HCT116 (cell line): ENCODE results near the gene LRBA. TPM values are rescaled to one million over a fixed set of nuclear protein-coding genes. Genes with fewer than 3 reads are reported as not detected.

Experiments
- ATAC-seq: fragments of 200-7000 bp; cut with Tn5 transposase; 2 replicates; pipeline ENCODE4 v1.9.1; 2020; ENCODE audit warnings: mild to moderate bottlenecking, moderate library complexity
- BruUV-seq: library from RNA; stranded (reverse); fragments of 400-500 nt; replicated peaks from 2 replicates; lab custom pipeline; 2021; lab: Mats Ljungman, UMichigan
- CTCF ChIA-PET: fragments of 300-600 bp; sonication (Branson Sonifier 250); formaldehyde crosslinking; loops from one replicate; lab custom pipeline; 2021; ENCODE audit warnings: antibody characterized with exemption; lab: Charles Lee
- POLR2A ChIA-PET: fragments of 300-600, 350-600 bp; sonication (Branson Sonifier 250); formaldehyde crosslinking; loops from one replicate; lab custom pipeline; 2021; ENCODE audit warnings: antibody characterized with exemption; lab: Charles Lee
- RAD21 ChIA-PET, 2 experiments: fragments of 300-600 bp; sonication (Branson Sonifier 250); formaldehyde crosslinking; loops; one replicate each; lab custom pipeline; 2023; ENCODE audit warnings: low total read pairs in 2 of 2; ENCODE audit not compliant: uncharacterized antibody in 2 of 2, unreplicated experiment in 2 of 2, low non-redundant PET in 1 of 2; lab: Charles Lee
- DNase-seq: peaks from one replicate; pipeline ENCODE4 v3.0.0-alpha.2; 2010; ENCODE audit warnings: low read depth, low spot score
- H2AFZ ChIP-seq: fragments of 200-600 bp; shearing (Covaris generic), sonication (generic); 2 replicates; pipeline ENCODE4 v1.6.1; 2017; ENCODE audit warnings: low read depth, mixed run types, mixed read lengths, antibody characterized with exemption, low read length; ENCODE audit not compliant: poor library complexity, severe bottlenecking
- H3K27ac ChIP-seq: 2 replicates; pipeline ENCODE4 v1.5.1; 2012; ENCODE audit warnings: low read depth, low read length
- H3K27me3 ChIP-seq: fragments of 200-600 bp; sonication (generic); 2 replicates; pipeline ENCODE4 v1.6.1; 2016; ENCODE audit warnings: mixed run types, low read length, mixed read lengths; ENCODE audit not compliant: insufficient read depth
- H3K36me3 ChIP-seq, 2 experiments: fragments of 200-500 bp in 1 of 2; fragments of 200-600 bp in 1 of 2; sonication (Bioruptor generic) in 1 of 2; sonication (generic) in 1 of 2; 2 replicates each; pipeline versions ENCODE4 v1.5.1 to v1.6.1; 2014 to 2016; ENCODE audit warnings: low read length in 2 of 2, inconsistent platforms in 1 of 2, mixed read lengths in 1 of 2, mixed run types in 1 of 2; ENCODE audit not compliant: insufficient read depth in 2 of 2, control insufficient read depth in 1 of 2
- H3K4me1 ChIP-seq, 2 experiments: fragments of 200-600 bp in 1 of 2; sonication (generic) in 1 of 2; 2 replicates each; pipeline versions ENCODE4 v1.5.1 to v1.6.1; 2012 to 2017; ENCODE audit warnings: low read length in 2 of 2, inconsistent platforms in 1 of 2, mild to moderate bottlenecking in 1 of 2, mixed read lengths in 1 of 2, mixed run types in 1 of 2, moderate library complexity in 1 of 2; ENCODE audit not compliant: insufficient read depth in 2 of 2, control insufficient read depth in 1 of 2
- H3K4me2 ChIP-seq: fragments of 200-600 bp; sonication (generic); 2 replicates; pipeline ENCODE4 v1.6.1; 2017; ENCODE audit warnings: mixed run types, low read length, mixed read lengths
- H3K4me3 ChIP-seq, 2 experiments: fragments of 200-600 bp in 1 of 2; sonication (generic) in 1 of 2; replicated peaks in 1 of 2; 2 replicates each; pipeline ENCODE4 v1.5.1; 2011 to 2016; ENCODE audit warnings: low read length in 2 of 2, control low read depth in 1 of 2, low read depth in 1 of 2, mild to moderate bottlenecking in 1 of 2, mixed read lengths in 1 of 2, mixed run types in 1 of 2
- H3K79me2 ChIP-seq: fragments of 200-600 bp; sonication (generic); 2 replicates; pipeline ENCODE4 v1.6.1; 2017; ENCODE audit warnings: mild to moderate bottlenecking, mixed run types, low read length, moderate library complexity, mixed read lengths; ENCODE audit not compliant: insufficient read depth
- H3K9ac ChIP-seq: fragments of 200-600 bp; sonication (generic); 2 replicates; pipeline ENCODE4 v1.6.1; 2016; ENCODE audit warnings: low read length, mixed read lengths
- H3K9me2 ChIP-seq: fragments of 200-600 bp; sonication (generic), shearing (Covaris generic); 2 replicates; pipeline ENCODE4 v1.6.1; 2017; ENCODE audit warnings: mixed run types, mild to moderate bottlenecking, moderate library complexity; ENCODE audit not compliant: insufficient read depth
- H3K9me3 ChIP-seq, 2 experiments: fragments of 200-500 bp in 1 of 2; fragments of 200-600 bp in 1 of 2; sonication (Bioruptor generic) in 1 of 2; sonication (generic) in 1 of 2; 2 replicates each; pipeline ENCODE4 v1.6.1; 2014 to 2017; ENCODE audit warnings: low read length in 2 of 2, mixed read lengths in 2 of 2, inconsistent platforms in 1 of 2, low read depth in 1 of 2, mild to moderate bottlenecking in 1 of 2, mixed run types in 1 of 2, moderate library complexity in 1 of 2; ENCODE audit not compliant: control insufficient read depth in 1 of 2, insufficient read depth in 1 of 2
- H4K20me1 ChIP-seq: fragments of 200-600 bp; sonication (generic), shearing (Covaris generic); 2 replicates; pipeline ENCODE4 v1.6.1; 2017; ENCODE audit warnings: mixed run types, mild to moderate bottlenecking, moderate library complexity; ENCODE audit not compliant: insufficient read depth
- CBX3 ChIP-seq: IDR thresholded peaks from 2 replicates; pipeline ENCODE4 v1.6.1; 2012; ENCODE audit warnings: low read depth
- CEBPB ChIP-seq: IDR thresholded peaks from 2 replicates; pipeline ENCODE4 v1.6.1; 2012; ENCODE audit warnings: low read depth
- CTCF ChIP-seq, 3 experiments: fragments of 200-600 bp in 1 of 3; sonication (generic) in 1 of 3; IDR thresholded peaks in 2 of 3; conservative IDR thresholded peaks in 1 of 3; 2 replicates each; pipeline ENCODE4 v1.5.1; 2012 to 2017; ENCODE audit warnings: low read depth in 2 of 3, low read length in 2 of 3, antibody characterized with exemption in 1 of 3, borderline replicate concordance in 1 of 3, control low read depth in 1 of 3, mild to moderate bottlenecking in 1 of 3, mixed read lengths in 1 of 3, mixed run types in 1 of 3, moderate library complexity in 1 of 3; ENCODE audit not compliant: insufficient read depth in 1 of 3
- EGR1 ChIP-seq: IDR thresholded peaks from 2 replicates; pipeline ENCODE4 v1.6.1; 2012; ENCODE audit warnings: low read depth
- EZH2 ChIP-seq: fragments of 200-600 bp; sonication (generic); IDR thresholded peaks from 2 replicates; pipeline ENCODE4 v1.6.1; 2017; ENCODE audit warnings: antibody characterized with exemption, mixed run types
- FOSL1 ChIP-seq: IDR thresholded peaks from 2 replicates; pipeline ENCODE4 v1.6.1; 2012; ENCODE audit warnings: low read depth
- JUND ChIP-seq: IDR thresholded peaks from 2 replicates; pipeline ENCODE4 v1.6.1; 2012
- POLR2A ChIP-seq: IDR thresholded peaks from 2 replicates; pipeline ENCODE4 v1.7.0; 2011; ENCODE audit warnings: borderline replicate concordance; ENCODE audit not compliant: insufficient read depth, insufficient read length; ENCODE audit errors: extremely low read depth
- POLR2AphosphoS5 ChIP-seq: IDR thresholded peaks from 2 replicates; pipeline ENCODE4 v1.6.1; 2011; ENCODE audit warnings: mild to moderate bottlenecking, low read depth, low read length, moderate library complexity
- RAD21 ChIP-seq: IDR thresholded peaks from 2 replicates; pipeline ENCODE4 v1.6.1; 2012; ENCODE audit warnings: low read depth, mild to moderate bottlenecking
- REST ChIP-seq: IDR thresholded peaks from 2 replicates; pipeline ENCODE4 v1.6.1; 2012; ENCODE audit warnings: low read depth
- SIN3A ChIP-seq: IDR thresholded peaks from 2 replicates; pipeline ENCODE4 v1.6.1; 2012; ENCODE audit warnings: low read depth
- SP1 ChIP-seq: IDR thresholded peaks from 2 replicates; pipeline ENCODE4 v1.6.1; 2012; ENCODE audit warnings: low read depth
- TCF7L2 ChIP-seq: IDR thresholded peaks from 2 replicates; pipeline ENCODE4 v1.7.0; 2011; ENCODE audit warnings: borderline replicate concordance, inconsistent platforms; ENCODE audit not compliant: insufficient read depth, insufficient read length; ENCODE audit errors: extremely low read depth
- YY1 ChIP-seq: IDR thresholded peaks from 2 replicates; pipeline ENCODE4 v1.6.1; 2011; ENCODE audit warnings: low read length, low read depth, moderate library complexity, mild to moderate bottlenecking; ENCODE audit not compliant: insufficient replicate concordance; ENCODE audit errors: extremely low read depth
- ZBTB33 ChIP-seq: IDR thresholded peaks from 2 replicates; pipeline ENCODE4 v1.6.1; 2011; ENCODE audit warnings: mild to moderate bottlenecking, low read length, moderate library complexity; ENCODE audit not compliant: insufficient replicate concordance; ENCODE audit errors: extremely low read depth
- ZFX ChIP-seq: fragments of 450-650 bp; IDR thresholded peaks from 2 replicates; pipeline ENCODE4 v1.6.1; 2017
- intact Hi-C: fragments of 100-400 bp; cut with micrococcal nuclease; formaldehyde crosslinking; loops from 2 replicates; pipeline ENCODE4 v1.10.0; 2022
- total RNA-seq: library from RNA; stranded (reverse); gene quantifications from one replicate; pipeline ENCODE4 v1.2.1, GENCODE V29; 2021; ENCODE audit not compliant: unreplicated experiment

Gene LRBA
- total RNA-seq, 1 experiment from 2014 or later = 79.8 TPM

- ATAC-seq (no peak), DNase-seq (no peak)
- no peaks in the 10 kb centered on the region for H3K9me2 ChIP-seq
- no peak overlapping the region for H3K9ac ChIP-seq
- H3K4me3 ChIP-seq = no peak overlapping the region
- H3K4me2 ChIP-seq = no peak overlapping the region
- ChIA-PET CTCF (no interaction called here), RAD21 (no interaction called here), POLR2A (no interaction called here)
- intact Hi-C loops = no loop called here
- no peaks in the 10 kb centered on the region for H3K4me1 ChIP-seq
- H3K79me2 ChIP-seq = 0 out of 2 replicates have a peak, but pooled peaks cover 3% of the 10 kb centered on the region
- BruUV-seq = no TSS peak
- no peak overlapping the region for H3K27ac ChIP-seq
- no peaks in the 10 kb centered on the region for H3K9me3 ChIP-seq
- TF ChIP-seq ZFX = no peak
- no peak for TF ChIP-seq SIN3A
- TF ChIP-seq POLR2AphosphoS5 = no peak
- TF ChIP-seq REST = no peak
- TF ChIP-seq ZBTB33 = no peak
- TF ChIP-seq RAD21 = no peak
- no peak for TF ChIP-seq YY1
- no peak for TF ChIP-seq CEBPB
- TF ChIP-seq CTCF (IDR thresholded peaks at IDR 0.05 in 2 of 3, conservative IDR thresholded peaks at IDR 0.05 in 1 of 3; ENCODE audit: borderline replicate concordance in 1 of 3, insufficient read depth in 1 of 3, low read depth in 2 of 3, low read length in 2 of 3) = no peak
- no peak for TF ChIP-seq SP1
- TF ChIP-seq CBX3 = no peak
- TF ChIP-seq POLR2A = no peak
- TF ChIP-seq FOSL1 = no peak
- TF ChIP-seq JUND = no peak
- no peak for TF ChIP-seq EZH2
- no peak for TF ChIP-seq TCF7L2
- no peak for TF ChIP-seq EGR1
- no peaks in the 10 kb centered on the region for H3K27me3 ChIP-seq
- H4K20me1 ChIP-seq = no peaks in the 10 kb centered on the region
- peaks cover 0 to 2% of the 10 kb centered on the region in 2 experiments; a peak in 1 of 4 replicates for H3K36me3 ChIP-seq
- H2AFZ ChIP-seq = no peak overlapping the region
These were observed 118.6 kb downstream of the LRBA start for GRCh38 chr4:150896497-150896896.
